K562 (cell line): ENCODE data around the gene ERAL1. TPM values are rescaled to one million over a fixed set of nuclear protein-coding genes. Genes with fewer than 3 reads are reported as not detected.

Experiments used
- BHLHE40 ChIP-seq: IDR thresholded peaks from 2 replicates; pipeline ENCODE4 v1.6.1; 2011; ENCODE audit warnings: low read length, improper control_type of control experiment
- CREB5 ChIP-seq: fragments of 250-450 bp; sonication (Bioruptor Pico); IDR thresholded peaks from 2 replicates; pipeline ENCODE4 v1.5.0; 2020; ENCODE audit warnings: mild to moderate bottlenecking
- MEIS2 ChIP-seq: fragments of 450-650 bp; IDR thresholded peaks from 2 replicates; pipeline ENCODE4 v1.6.1; 2014; ENCODE audit warnings: mild to moderate bottlenecking; ENCODE audit not compliant: partially characterized antibody
- PKNOX1 ChIP-seq: fragments of 450-650 bp; IDR thresholded peaks from 2 replicates; pipeline ENCODE4 v1.6.1; 2016
- RAD51 ChIP-seq: fragments of 450-650 bp; IDR thresholded peaks from 2 replicates; pipeline ENCODE4 v1.7.1; 2016; ENCODE audit warnings: low read depth, mild to moderate bottlenecking, borderline replicate concordance
- RBBP5 ChIP-seq: fragments of 200-600 bp; sonication (generic); IDR thresholded peaks from 2 replicates; pipeline ENCODE4 v1.6.1; 2012; ENCODE audit warnings: borderline replicate concordance, mild to moderate bottlenecking, low read length, control low read depth, inconsistent platforms; ENCODE audit not compliant: insufficient read depth, poor library complexity, severe bottlenecking
- VEZF1 ChIP-seq: fragments of 200-800 bp; sonication (Bioruptor generic); IDR thresholded peaks from 2 replicates; pipeline ENCODE4 v1.6.1; 2017; ENCODE audit warnings: missing genetic modification characterization, missing compliant biosample characterization
- XRCC3 ChIP-seq: fragments of 450-650 bp; IDR thresholded peaks from 2 replicates; pipeline ENCODE4 v1.6.1; 2017; ENCODE audit warnings: mild to moderate bottlenecking, moderate library complexity
- ZNF507 ChIP-seq: conservative IDR thresholded peaks from 2 replicates; pipeline ENCODE4 v1.6.1; 2017; ENCODE audit warnings: missing genetic modification characterization, missing compliant biosample characterization
- polyA plus RNA-seq, 8 experiments: library from polyadenylated mRNA; depleted of rRNA in 4 of 8; stranded (reverse) in 5 of 8; unstranded in 3 of 8; fragments of >200 nt; fragmentation: Nextera tagmentation in 2 of 8; fragmentation: Illumina TruSeq in 1 of 8; extraction: Ambion mirVana in 2 of 8; extraction: Trizol in 1 of 8; gene quantifications; 2 replicates each; pipeline versions ENCODE4 v1.2.1 to v1.2.3, GENCODE V29; 2011 to 2014; ENCODE audit warnings: inconsistent platforms in 1 of 8, missing spikeins in 1 of 8
- total RNA-seq, 7 experiments: library from RNA; depleted of rRNA in 6 of 7; stranded (reverse); fragments of >200 nt in 6 of 7; fragmentation: Illumina TruSeq in 2 of 7; extraction: Trizol in 2 of 7; gene quantifications; 2 replicates each; pipeline versions ENCODE4 v1.2.1 to v1.2.3, GENCODE V29; 2011 to 2021; ENCODE audit warnings: low replicate concordance in 1 of 7
- TF ChIP-seq, protein P1 (sequence below): IDR thresholded peaks from 2 replicates; pipeline ENCODE4 v1.6.1; 2016; ENCODE audit warnings: missing genetic modification characterization, missing compliant biosample characterization
- TF ChIP-seq, protein P2 (sequence below): fragments of 450-650 bp; conservative IDR thresholded peaks from 2 replicates; pipeline ENCODE4 v1.6.1; 2016; ENCODE audit warnings: missing genetic modification characterization, low read depth, mild to moderate bottlenecking, control low read depth, missing compliant biosample characterization
- TF ChIP-seq, protein P3 (sequence below): sonication (generic); formaldehyde crosslinking; IDR thresholded peaks from 2 replicates; pipeline ENCODE4 v1.9.0; 2022; ENCODE audit warnings: mild to moderate bottlenecking, missing genetic modification reagents

ERAL1 gene
- total and polyA plus RNA-seq, 9 of the 15 experiments (the other 6 are each of a cell fraction or from before 2014, with no cell fraction given), result 37.5 to 351 (median 106) TPM

GRCh38 chr17:28904800-28905199, 50.0 kb downstream of the ERAL1 start (continued):
- TF ChIP-seq VEZF1 (CRISPR knock-in tag), result peak; percentile 60
- TF ChIP-seq MEIS2, result peak; percentile 50
- TF ChIP-seq, protein P1, sequence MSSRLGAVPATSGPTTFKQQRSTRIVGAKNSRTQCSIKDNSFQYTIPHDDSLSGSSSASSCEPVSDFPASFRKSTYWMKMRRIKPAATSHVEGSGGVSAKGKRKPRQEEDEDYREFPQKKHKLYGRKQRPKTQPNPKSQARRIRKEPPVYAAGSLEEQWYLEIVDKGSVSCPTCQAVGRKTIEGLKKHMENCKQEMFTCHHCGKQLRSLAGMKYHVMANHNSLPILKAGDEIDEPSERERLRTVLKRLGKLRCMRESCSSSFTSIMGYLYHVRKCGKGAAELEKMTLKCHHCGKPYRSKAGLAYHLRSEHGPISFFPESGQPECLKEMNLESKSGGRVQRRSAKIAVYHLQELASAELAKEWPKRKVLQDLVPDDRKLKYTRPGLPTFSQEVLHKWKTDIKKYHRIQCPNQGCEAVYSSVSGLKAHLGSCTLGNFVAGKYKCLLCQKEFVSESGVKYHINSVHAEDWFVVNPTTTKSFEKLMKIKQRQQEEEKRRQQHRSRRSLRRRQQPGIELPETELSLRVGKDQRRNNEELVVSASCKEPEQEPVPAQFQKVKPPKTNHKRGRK (tag), result no peak
- TF ChIP-seq BHLHE40, result peak; percentile 65
- TF ChIP-seq RBBP5, result peak; percentile 21
- TF ChIP-seq PKNOX1, result peak; percentile 77
- TF ChIP-seq, protein P2, sequence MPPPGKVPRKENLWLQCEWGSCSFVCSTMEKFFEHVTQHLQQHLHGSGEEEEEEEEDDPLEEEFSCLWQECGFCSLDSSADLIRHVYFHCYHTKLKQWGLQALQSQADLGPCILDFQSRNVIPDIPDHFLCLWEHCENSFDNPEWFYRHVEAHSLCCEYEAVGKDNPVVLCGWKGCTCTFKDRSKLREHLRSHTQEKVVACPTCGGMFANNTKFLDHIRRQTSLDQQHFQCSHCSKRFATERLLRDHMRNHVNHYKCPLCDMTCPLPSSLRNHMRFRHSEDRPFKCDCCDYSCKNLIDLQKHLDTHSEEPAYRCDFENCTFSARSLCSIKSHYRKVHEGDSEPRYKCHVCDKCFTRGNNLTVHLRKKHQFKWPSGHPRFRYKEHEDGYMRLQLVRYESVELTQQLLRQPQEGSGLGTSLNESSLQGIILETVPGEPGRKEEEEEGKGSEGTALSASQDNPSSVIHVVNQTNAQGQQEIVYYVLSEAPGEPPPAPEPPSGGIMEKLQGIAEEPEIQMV (tag), result no peak
- TF ChIP-seq CREB5 (CRISPR knock-in tag), result no peak
- TF ChIP-seq, protein P3, sequence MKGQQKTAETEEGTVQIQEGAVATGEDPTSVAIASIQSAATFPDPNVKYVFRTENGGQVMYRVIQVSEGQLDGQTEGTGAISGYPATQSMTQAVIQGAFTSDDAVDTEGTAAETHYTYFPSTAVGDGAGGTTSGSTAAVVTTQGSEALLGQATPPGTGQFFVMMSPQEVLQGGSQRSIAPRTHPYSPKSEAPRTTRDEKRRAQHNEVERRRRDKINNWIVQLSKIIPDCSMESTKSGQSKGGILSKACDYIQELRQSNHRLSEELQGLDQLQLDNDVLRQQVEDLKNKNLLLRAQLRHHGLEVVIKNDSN (CRISPR knock-in tag), result peak; percentile 25; the same call in 1 of the 2 replicates
- TF ChIP-seq ZNF507 (tag), result no peak
- no peak for TF ChIP-seq XRCC3
- peak; percentile 81 for TF ChIP-seq RAD51
